HG03571 (cell line): ENCODE results near the gene ZNF813.
"Not testable (repeated sequence)": the region's sequence is repeated elsewhere in the genome, so short reads cannot be mapped to it uniquely, and the experiment has no call there.

ENCODE experiments used
- ATAC-seq: cut with Tn5 transposase; IDR thresholded peaks from one replicate; pipeline ENCODE4 v1.9.1; 2021; ENCODE audit not compliant: unreplicated experiment

The ZNF813 gene

GRCh38 chr19:53483751-53484150 is 16.2 kb downstream of the ZNF813 start:
- not testable (repeated sequence) for ATAC-seq

- no peak for ATAC-seq
Observed at GRCh38 chr19:53485046-53486004, 17.8 kb downstream of the ZNF813 start.

- ATAC-seq: no peak
Observed at GRCh38 chr19:53492153-53492552, 24.6 kb downstream of the ZNF813 start.

GRCh38 chr19:53497311-53498023 is 29.9 kb downstream of the ZNF813 start:
- ATAC-seq: not testable (repeated sequence)

GRCh38 chr19:53498024-53498395 is 30.5 kb downstream of the ZNF813 start:
- ATAC-seq: not testable (repeated sequence)

- not testable (repeated sequence) for ATAC-seq
Observed at GRCh38 chr19:53503151-53503550, 35.6 kb downstream of the ZNF813 start.

GRCh38 chr19:53503671-53504364 is 36.3 kb downstream of the ZNF813 start:
- not testable (repeated sequence) for ATAC-seq

GRCh38 chr19:53504365-53504703 is 36.8 kb downstream of the ZNF813 start:
- not testable (repeated sequence) for ATAC-seq

GRCh38 chr19:53504885-53505284 is 37.4 kb downstream of the ZNF813 start:
- ATAC-seq: no peak

- no peak for ATAC-seq
Observed at GRCh38 chr19:53506728-53507127, 39.2 kb downstream of the ZNF813 start.

GRCh38 chr19:53507523-53508442 is 40.2 kb downstream of the ZNF813 start:
- no peak for ATAC-seq

- no peak for ATAC-seq
Observed at GRCh38 chr19:53509443-53509842, 41.9 kb downstream of the ZNF813 start.

- no peak for ATAC-seq
Observed at GRCh38 chr19:53509845-53510244, 42.3 kb downstream of the ZNF813 start.

GRCh38 chr19:53511357-53511756 is 43.8 kb downstream of the ZNF813 start:
- ATAC-seq: no peak

- no peak for ATAC-seq
Observed at GRCh38 chr19:53511933-53512374, 44.4 kb downstream of the ZNF813 start.

- not testable (repeated sequence) for ATAC-seq
Observed at GRCh38 chr19:53515047-53515446, 47.5 kb downstream of the ZNF813 start.

GRCh38 chr19:53517114-53517741 is 49.7 kb downstream of the ZNF813 start:
- no peak for ATAC-seq

- ATAC-seq: no peak
Observed at GRCh38 chr19:53518121-53518520, 50.6 kb downstream of the ZNF813 start.

- no peak for ATAC-seq
Observed at GRCh38 chr19:53518716-53519115, 51.2 kb downstream of the ZNF813 start.

- ATAC-seq: no peak
Observed at GRCh38 chr19:53519446-53519845, 51.9 kb downstream of the ZNF813 start.
